Peyer's patch (tissue), 4 donors: Measurements from ENCODE around the gene CILP2.
A peak's percentile ranks its signal among the peaks of the same experiment; 100 is the strongest.

Experiments
- CTCF ChIP-seq, 6 experiments: fragments of 450-650 bp in 4 of 6; fragments of 200-600 bp in 2 of 6; sonication (generic) in 1 of 6; IDR thresholded peaks; one replicate each; pipeline ENCODE4 v1.5.1; 2017 to 2019; ENCODE audit warnings: antibody characterized with exemption in 6 of 6, mild to moderate bottlenecking in 3 of 6, moderate library complexity in 1 of 6
- POLR2A ChIP-seq, 2 donors: fragments of 450-650 bp; IDR thresholded peaks; one replicate each; pipeline ENCODE4 v1.5.1; 2017; ENCODE audit warnings: antibody characterized with exemption in 2 of 2, mild to moderate bottlenecking in 2 of 2, moderate library complexity in 2 of 2

GRCh38 chr19:19531951-19532805 is 5.9 kb upstream of the CILP2 start:
- TF ChIP-seq CTCF (IDR thresholded peaks at IDR 0.05): peak; percentile 90 to 97 (median 96)
- TF ChIP-seq POLR2A (IDR thresholded peaks at IDR 0.05): no peak
